AG09319 (cell line): ENCODE results near the gene PADI2.

Experiments used
- DNase-seq: peaks from one replicate; pipeline ENCODE4 v3.0.0-alpha.2; 2010; ENCODE audit warnings: low read depth; ENCODE audit errors: extremely low read depth
- TF ChIP-seq, protein P1 (sequence below): IDR thresholded peaks from 2 replicates; pipeline ENCODE4 v1.5.1; 2011; ENCODE audit warnings: low read depth, mild to moderate bottlenecking, inconsistent platforms, low read length, moderate library complexity

The PADI2 gene

DNA sequence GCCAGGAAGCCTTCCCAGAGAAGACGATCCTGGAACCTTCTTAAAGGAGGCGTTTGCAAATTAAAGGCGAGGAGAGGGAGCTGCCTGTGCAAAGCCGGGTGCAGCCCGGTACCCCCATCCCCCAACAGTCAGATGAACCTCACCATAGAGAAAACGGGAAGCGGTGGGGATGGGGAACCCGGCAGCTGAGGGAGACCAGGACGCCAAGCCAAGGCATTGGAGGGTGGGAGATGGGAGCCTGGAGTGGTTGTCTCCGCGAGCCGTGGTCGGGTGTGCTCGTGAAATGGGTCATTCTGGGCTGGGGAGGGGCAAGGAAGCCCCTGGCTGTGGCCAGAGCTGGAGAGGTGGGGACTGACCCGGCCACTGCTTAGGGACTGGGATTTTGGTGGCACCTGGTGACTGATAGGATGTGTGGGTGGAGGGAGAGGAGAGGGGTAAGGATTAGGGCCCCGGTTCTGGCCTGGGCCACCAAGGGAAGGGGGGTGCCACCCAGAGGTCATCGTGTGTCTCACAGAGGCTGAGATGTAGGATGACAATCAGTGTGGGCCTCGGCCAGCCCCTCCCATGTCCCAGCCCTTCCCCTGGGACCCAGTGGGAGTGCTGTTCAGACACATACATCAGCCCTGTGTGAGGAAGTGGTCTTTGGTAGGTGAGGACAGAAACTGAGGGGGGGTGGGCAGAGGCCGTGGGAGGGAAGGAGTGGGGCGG, 676 bp upstream of the PADI2 start:
- TF ChIP-seq, protein P1, sequence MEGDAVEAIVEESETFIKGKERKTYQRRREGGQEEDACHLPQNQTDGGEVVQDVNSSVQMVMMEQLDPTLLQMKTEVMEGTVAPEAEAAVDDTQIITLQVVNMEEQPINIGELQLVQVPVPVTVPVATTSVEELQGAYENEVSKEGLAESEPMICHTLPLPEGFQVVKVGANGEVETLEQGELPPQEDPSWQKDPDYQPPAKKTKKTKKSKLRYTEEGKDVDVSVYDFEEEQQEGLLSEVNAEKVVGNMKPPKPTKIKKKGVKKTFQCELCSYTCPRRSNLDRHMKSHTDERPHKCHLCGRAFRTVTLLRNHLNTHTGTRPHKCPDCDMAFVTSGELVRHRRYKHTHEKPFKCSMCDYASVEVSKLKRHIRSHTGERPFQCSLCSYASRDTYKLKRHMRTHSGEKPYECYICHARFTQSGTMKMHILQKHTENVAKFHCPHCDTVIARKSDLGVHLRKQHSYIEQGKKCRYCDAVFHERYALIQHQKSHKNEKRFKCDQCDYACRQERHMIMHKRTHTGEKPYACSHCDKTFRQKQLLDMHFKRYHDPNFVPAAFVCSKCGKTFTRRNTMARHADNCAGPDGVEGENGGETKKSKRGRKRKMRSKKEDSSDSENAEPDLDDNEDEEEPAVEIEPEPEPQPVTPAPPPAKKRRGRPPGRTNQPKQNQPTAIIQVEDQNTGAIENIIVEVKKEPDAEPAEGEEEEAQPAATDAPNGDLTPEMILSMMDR = no peak
- no peak for DNase-seq

DNA sequence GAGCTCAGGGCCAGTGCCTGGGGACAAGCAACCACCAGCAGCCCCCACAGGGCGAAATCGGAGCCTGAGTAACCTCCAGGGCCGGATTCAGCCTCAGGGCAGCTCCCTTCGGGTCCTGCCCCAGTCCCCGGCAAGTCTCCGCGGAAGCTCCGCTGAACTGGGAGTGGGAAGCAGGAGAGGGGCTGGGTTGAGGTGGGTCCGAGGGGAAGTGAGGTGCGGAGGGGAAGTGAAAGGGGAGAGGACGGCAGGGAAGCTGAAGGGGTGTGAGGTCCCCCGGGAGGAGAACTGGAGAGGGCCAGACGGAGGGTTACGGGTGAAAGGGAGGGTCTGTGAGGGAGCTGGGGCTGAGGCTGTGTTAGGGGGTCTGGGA, 560 bp downstream of the PADI2 start:
- TF ChIP-seq, protein P1 = no peak
- DNase-seq = no peak

DNA sequence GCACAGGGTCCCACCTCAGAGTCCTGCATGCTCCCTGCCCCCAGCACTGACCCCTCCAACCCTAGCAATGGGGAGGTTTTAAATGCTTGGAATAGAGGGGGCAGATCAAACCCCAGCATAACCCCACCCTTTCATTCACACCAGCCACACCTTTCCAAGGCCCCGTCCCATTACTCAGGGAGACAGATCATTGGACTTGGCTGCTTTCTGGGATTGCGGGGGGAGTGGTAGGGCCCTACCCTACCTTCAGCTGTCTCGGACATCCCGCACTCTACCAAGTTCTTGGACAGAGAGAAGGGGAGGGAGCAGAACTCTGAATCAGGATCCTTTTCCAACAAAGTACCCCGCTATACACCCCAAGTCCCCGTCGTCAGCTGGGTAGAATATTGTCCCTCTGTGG, 983 bp downstream of the PADI2 start:
- TF ChIP-seq, protein P1 = no peak
- no peak for DNase-seq

DNA sequence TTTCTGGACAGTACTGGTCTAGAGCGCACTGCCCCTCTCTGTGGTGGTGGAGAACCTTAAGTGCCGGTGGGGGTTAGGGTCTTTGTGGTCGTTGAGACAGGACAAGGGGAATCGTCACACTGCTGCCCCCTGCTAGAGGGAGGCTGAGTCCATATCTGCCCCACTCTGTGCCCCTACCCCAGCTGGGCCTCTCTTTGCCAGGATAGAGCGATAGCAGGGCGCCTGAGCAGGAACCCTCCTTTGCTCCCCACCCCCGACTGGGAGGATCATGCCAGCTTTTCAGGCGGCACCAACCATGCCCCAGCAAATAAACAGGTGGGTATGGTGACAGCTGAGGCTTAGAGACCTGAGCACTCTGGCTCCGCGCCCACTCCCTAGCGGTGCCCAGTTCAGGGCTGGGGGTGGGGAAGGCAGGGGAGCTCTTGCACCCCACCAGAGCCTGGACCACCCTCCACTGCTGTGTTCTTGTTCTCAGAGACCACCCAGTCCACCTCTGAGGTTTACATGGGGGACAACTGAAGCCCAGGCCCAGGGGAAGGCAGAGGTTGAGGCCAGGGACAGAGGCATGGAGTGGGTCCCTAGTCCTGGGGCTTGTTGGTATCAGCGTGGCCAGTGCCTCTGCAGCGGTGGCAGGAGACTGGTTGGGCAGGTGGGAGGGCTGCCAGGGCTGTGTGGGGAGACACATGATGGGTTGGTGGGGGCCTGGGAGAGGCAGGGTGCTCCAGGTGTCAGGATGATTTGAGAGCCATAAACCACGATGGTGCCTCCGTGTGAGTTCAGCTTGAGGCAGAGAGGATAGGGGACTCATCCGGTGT, 1.6 kb downstream of the PADI2 start:
- no peak for DNase-seq
- TF ChIP-seq, protein P1 = no peak

DNA sequence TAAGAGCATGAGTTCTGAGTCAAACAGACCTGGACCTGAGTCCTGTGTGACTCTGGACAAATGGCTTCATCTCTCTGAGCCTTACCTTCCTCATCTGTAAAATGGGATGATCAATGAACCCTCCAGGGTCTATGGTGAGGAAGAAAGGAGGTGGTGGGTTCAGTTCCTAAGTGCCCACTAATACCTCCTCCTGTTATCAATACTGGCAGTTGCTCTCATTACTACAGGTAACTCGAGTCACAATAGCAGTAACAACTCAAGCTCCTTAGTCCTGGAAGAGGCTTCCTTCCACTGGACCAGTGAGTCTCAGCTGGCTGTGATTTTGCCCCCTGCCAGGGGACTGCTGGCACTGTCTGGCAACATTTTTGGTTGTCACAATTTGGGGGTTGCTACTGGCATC, 2.6 kb downstream of the PADI2 start:
- TF ChIP-seq, protein P1 = no peak
- no peak for DNase-seq

DNA sequence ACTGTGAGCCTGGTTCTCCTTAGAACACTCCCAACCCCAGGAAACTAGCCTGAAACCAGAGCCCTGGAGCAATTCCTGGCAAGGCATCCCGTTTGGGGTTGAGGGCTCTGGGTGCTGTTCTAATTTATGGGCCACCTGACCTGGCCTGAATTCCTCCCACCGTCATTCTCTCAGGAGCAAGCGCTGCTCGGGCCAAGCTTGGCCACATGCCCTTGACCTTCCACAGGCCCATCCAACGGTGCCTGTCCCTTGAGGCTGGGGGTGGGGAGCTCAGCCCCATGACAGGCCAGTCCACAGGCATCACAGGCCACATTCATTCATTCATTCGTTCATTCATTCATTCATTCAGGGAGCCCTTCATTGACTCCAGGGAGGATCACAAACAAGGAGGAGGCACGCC, 5.3 kb downstream of the PADI2 start:
- TF ChIP-seq, protein P1 = no peak
- DNase-seq = no peak

DNA sequence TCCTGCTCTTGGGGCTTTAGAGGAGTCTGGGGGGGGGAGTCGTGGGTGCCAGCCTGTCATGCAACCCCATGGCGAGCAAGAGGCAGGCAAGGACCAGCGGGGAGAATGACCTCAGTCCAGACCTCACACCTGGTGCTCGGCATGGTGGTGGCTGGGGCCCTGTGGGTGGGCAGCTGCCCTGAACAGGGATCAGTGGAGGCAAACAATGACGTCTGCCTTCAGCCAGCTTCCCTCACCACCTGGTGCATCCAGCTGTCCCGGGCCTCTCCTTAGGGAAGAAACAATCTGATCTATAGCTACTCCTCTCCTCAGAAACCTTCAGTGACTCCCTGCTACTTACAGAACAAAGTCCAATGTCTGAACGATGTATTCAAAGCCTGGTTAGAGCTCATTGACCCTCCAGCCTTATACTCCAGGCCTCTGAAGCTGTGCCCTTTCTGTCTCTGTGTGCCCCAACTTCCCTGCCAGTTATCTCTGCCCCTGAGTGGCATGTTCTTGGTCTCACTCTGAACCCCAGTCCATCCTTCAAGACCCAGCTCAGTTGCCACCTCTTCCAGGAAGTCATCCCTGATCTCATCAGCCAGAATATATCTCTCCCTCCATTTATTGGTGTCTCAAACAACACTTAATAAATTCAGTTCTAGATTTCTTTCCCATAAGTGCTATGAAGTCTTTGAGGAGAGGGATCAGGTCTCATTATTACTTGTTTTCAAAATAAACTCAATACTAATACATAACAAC, 6.6 kb downstream of the PADI2 start:
- no peak for DNase-seq
- TF ChIP-seq, protein P1 = no peak
